OCI-LY3 (cell line): ENCODE results near the gene PARP12.

Source experiments
- CTCF ChIP-seq: fragments of 200-600, 300-600 bp; sonication (generic); IDR thresholded peaks from 2 replicates; pipeline ENCODE4 v1.5.1; 2014; ENCODE audit warnings: antibody characterized with exemption, low read length, low read depth
- EZH2phosphoT487 ChIP-seq: fragments of 200-600 bp; shearing (Covaris generic); IDR thresholded peaks from 2 replicates; pipeline ENCODE4 v1.6.1; 2018; ENCODE audit warnings: antibody characterized with exemption, mixed run types, low read depth

GRCh38 chr7:140059273-140060242 is 3.2 kb downstream of the PARP12 start:
- TF ChIP-seq CTCF = no peak
- TF ChIP-seq EZH2phosphoT487 = no peak
